Heart right ventricle (tissue), 16 donors: ENCODE data around the gene POP7. TPM values are rescaled to one million over a fixed set of nuclear protein-coding genes. Genes with fewer than 3 reads are reported as not detected.

Source experiments
- ATAC-seq, 8 donors: fragments of 200-7000 bp; cut with Tn5 transposase; one replicate each; pipeline ENCODE4 v1.9.1; 2020; ENCODE audit warnings: mild to moderate bottlenecking in 8 of 8, moderate library complexity in 8 of 8, moderate number of reproducible peaks in 1 of 8
- DNase-seq, 2 donors: peaks; one replicate each; pipeline ENCODE4 v3.0.0-alpha.2; 2020
- H3K27ac ChIP-seq, 10 donors: fragments of 200-600 bp; sonication (generic) in 2 of 10; one replicate each; pipeline versions ENCODE4 v1.5.0 to v1.8.0; 2020 to 2022; ENCODE audit warnings: mild to moderate bottlenecking in 3 of 10
- H3K27me3 ChIP-seq, 7 donors: fragments of 200-600 bp; one replicate each; pipeline ENCODE4 v1.8.0; 2021 to 2022; ENCODE audit warnings: mild to moderate bottlenecking in 2 of 7
- H3K36me3 ChIP-seq, 9 donors: fragments of 200-600 bp; sonication (generic) in 1 of 9; one replicate each; pipeline versions ENCODE4 v1.5.0 to v1.8.0; 2020 to 2022; ENCODE audit warnings: mild to moderate bottlenecking in 2 of 9
- H3K4me1 ChIP-seq, 9 donors: fragments of 200-600 bp; sonication (generic) in 1 of 9; one replicate each; pipeline versions ENCODE4 v1.5.0 to v1.8.0; 2020 to 2022; ENCODE audit warnings: mild to moderate bottlenecking in 4 of 9
- H3K4me3 ChIP-seq, 10 donors: fragments of 200-600 bp; sonication (generic) in 2 of 10; one replicate each; pipeline versions ENCODE4 v1.5.0 to v1.8.0; 2020 to 2022; ENCODE audit warnings: mild to moderate bottlenecking in 7 of 10, moderate library complexity in 2 of 10
- H3K9me3 ChIP-seq, 11 donors: fragments of 200-600 bp in 10 of 11; sonication (generic) in 2 of 11; one replicate each; pipeline versions ENCODE4 v1.5.0 to v1.8.0; 2013 to 2022; ENCODE audit warnings: mild to moderate bottlenecking in 2 of 11, control low read depth in 1 of 11, moderate library complexity in 1 of 11
- WGBS, 2 donors: extraction: QIAGEN DNeasy Blood & Tissue Kit; methylation state at CpG; one replicate each; pipeline ENCODE4 v1.1.7; 2013; ENCODE audit warnings: inconsistent platforms in 1 of 2; 5-methylcytosine and 5-hydroxymethylcytosine counted together
- intact Hi-C, 10 donors: fragments of 100-400 bp; cut with DNase I; formaldehyde crosslinking; loops; one replicate each; pipeline versions ENCODE4 v1.11.1 to v1.14.2; 2022
- polyA plus RNA-seq, 2 donors: library from polyadenylated mRNA; stranded (reverse); fragments of 200-250 nt; gene quantifications; one replicate each; pipeline ENCODE4 v1.2.3, GENCODE V29; 2013
- total RNA-seq, 10 donors: library from RNA; stranded (reverse); fragmentation: NEBNext Ultra II Directional in 3 of 10; extraction: Animal tissue kit (Norgen Biotek cat#: 25700) in 3 of 10; gene quantifications; one replicate each; pipeline versions ENCODE4 v1.2.1 to v1.2.4, GENCODE V29; 2021 to 2023
- TF ChIP-seq, protein P1 (sequence below), 9 donors: fragments of 200-600 bp; sonication (generic) in 2 of 9; IDR thresholded peaks; one replicate each; pipeline versions ENCODE4 v1.5.0 to v1.8.0; 2021 to 2022; ENCODE audit warnings: antibody characterized with exemption in 9 of 9, mild to moderate bottlenecking in 5 of 9, moderate library complexity in 1 of 9
- donor health status: Arrhythmogenic right ventricular cardiomyopathy.
- donor health status: ischemic (EF 13 %, LVEDD 7.1; RV severe dilation, severe dysfunction).
- donor health status: healthy with polysubstance abuse.
- donor health status: DM: no; HTN: yes; CAD: no.
- donor health status: DM: no; HTN: no; CAD: no.
- donor health status: ischemic (EF 25% LVEDD 6.9; RV normal size, moderate dysfunction).
- donor health status: ischemic (EF 25% LVEDD 5.7; RV mildly dilated, moderate dysfunction).
- donor health status: healthy.
- donor health status: DM: yes; HTN: yes; CAD: no.
- donor health status: Ischemic cardiomyopathy.
- donor health status: ischemic (EF 35%, LVEDD 5.7; RV mildly dilated, moderate dysfunction).
- donor health status: nonischemic (EF 11% LVEDD 7.7; RV severe dilation, severe dysfunction).
- donor health status: DM: yes; HTN: yes; CAD: no.
- donor health status: PGD.
- donor health status: ischemic (EF 29% LVEDD 5.4; RV normal size, mild dysfunction).
- donor health status: nonischemic (EF 23%, LVEDD 6.1; RV moderate dilation, normal function).

POP7 gene
- total and polyA plus RNA-seq, 12 donors = 23.2 to 71.5 (median 25.7) TPM

DNA sequence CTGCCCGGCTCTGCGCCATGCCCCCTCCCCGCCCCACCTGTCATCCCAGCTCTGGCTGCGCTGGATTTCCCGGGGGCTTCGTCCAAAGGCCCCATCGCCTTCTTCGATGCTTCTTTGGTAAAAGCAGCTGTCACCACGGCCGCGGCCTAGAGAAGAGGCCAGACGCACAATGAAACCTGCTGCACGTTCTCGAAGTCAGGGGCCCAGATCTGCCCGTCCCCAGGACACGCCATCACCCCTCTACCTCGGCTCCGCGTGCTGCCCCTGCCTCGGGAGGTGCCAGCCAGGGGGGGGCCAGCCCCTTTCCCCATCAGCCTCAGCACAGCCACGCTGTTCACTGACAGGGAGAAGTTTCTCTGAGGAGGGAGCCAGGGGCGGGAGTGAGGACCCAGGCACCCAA is 18.7 kb upstream of the POP7 start:
- H3K4me1 ChIP-seq = peaks cover 27 to 46% (median 39%) of the 10 kb centered on the region in 9 donors
- TF ChIP-seq, protein P1, sequence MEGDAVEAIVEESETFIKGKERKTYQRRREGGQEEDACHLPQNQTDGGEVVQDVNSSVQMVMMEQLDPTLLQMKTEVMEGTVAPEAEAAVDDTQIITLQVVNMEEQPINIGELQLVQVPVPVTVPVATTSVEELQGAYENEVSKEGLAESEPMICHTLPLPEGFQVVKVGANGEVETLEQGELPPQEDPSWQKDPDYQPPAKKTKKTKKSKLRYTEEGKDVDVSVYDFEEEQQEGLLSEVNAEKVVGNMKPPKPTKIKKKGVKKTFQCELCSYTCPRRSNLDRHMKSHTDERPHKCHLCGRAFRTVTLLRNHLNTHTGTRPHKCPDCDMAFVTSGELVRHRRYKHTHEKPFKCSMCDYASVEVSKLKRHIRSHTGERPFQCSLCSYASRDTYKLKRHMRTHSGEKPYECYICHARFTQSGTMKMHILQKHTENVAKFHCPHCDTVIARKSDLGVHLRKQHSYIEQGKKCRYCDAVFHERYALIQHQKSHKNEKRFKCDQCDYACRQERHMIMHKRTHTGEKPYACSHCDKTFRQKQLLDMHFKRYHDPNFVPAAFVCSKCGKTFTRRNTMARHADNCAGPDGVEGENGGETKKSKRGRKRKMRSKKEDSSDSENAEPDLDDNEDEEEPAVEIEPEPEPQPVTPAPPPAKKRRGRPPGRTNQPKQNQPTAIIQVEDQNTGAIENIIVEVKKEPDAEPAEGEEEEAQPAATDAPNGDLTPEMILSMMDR (IDR thresholded peaks at IDR 0.05) = no peak
- no peaks in the 10 kb centered on the region for H3K9me3 ChIP-seq
- no peak overlapping the region for H3K27ac ChIP-seq
- H3K36me3 ChIP-seq = peaks cover 7 to 79% (median 62%) of the 10 kb centered on the region in 9 donors
- 90% methylated on average over 22 of the region's 22 CpGs for WGBS, 2 donors
- ATAC-seq (no peak), DNase-seq (no peak)
- H3K27me3 ChIP-seq = no peaks in the 10 kb centered on the region
- intact Hi-C loops = loop anchor here in 5 of 10 donors (5.0 to 10.0 kb wide), 3 partner anchors 105 to 222 kb away; partner anchors contain the start of genes SPACDR (in 2 of the 5) and TSC22D4 (in 1 of the 5)
- H3K4me3 ChIP-seq = no peak overlapping the region

DNA sequence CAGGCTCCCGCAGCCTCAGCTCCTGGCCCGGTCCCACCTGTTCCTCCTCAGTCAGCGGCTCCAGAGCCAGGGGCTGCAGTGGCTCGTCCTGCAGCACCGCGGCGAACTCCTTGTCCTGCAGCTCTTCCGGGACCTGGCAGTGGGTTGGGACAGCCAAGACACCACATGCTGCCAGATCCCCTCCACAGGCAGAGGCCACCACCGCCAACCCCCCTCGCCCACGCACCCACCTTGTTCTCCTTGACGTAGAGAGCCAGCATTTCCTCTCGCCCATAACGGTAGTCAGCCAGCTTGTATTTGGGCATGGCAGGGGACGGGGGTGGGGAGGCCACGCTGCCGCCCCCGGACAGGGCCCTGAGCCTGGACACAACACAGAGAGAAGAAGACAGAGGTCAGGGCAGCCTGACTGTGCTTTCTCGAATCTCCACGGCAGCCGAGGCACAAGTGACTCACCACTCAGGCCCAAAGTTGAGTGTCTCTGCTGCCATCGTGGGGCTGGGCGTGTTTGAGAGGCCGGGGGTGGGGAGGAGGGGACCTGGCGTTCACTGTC is 18.1 kb upstream of the POP7 start:
- WGBS, 2 donors = 78 to 85% methylated on average over 25 of the region's 25 CpGs
- ATAC-seq (no peak), DNase-seq (no peak)
- H3K27me3 ChIP-seq = no peaks in the 10 kb centered on the region
- H3K36me3 ChIP-seq = peaks cover 7 to 74% (median 56%) of the 10 kb centered on the region in 9 donors
- intact Hi-C loops = loop anchor here in 5 of 10 donors (5.0 to 10.0 kb wide), 3 partner anchors 106 to 223 kb away; partner anchors contain the start of genes SPACDR (in 2 of the 5) and TSC22D4 (in 1 of the 5)
- peaks cover 32 to 52% (median 45%) of the 10 kb centered on the region in 9 donors for H3K4me1 ChIP-seq
- H3K27ac ChIP-seq = peak overlapping the region in 1 of 10 donors; percentile 23
- no peak overlapping the region for H3K4me3 ChIP-seq
- TF ChIP-seq, protein P1 (IDR thresholded peaks at IDR 0.05) = no peak
- no peaks in the 10 kb centered on the region for H3K9me3 ChIP-seq

DNA sequence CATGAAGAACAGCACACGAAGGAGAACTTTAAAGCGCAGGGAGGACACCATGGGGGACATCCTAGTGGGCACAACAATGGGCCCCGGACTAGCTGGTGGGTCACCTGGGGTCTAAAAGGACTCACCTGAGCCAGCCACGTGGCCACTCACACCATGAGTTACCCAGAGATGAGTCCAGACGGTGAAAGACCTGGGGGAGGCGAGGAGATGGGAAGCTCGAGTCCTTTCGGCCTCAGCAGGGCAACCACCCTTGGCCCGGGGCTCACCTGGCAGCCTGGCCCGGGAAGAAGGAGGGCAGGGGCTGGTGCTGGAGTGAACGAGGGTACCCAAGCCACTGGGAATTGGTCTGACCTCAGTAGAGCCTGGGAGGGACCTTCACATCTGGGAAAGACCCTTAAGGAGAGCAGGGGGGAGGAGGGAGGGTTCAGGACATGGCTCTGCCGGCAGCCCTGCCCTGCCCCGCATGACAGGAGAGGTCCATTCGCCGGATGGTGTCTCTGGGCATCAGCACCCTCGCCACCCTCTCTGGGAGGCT is 17.5 kb upstream of the POP7 start:
- no peaks in the 10 kb centered on the region for H3K9me3 ChIP-seq
- TF ChIP-seq, protein P1 (IDR thresholded peaks at IDR 0.05) = no peak
- ATAC-seq (no peak), DNase-seq (no peak)
- peaks cover 7 to 68% (median 50%) of the 10 kb centered on the region in 9 donors for H3K36me3 ChIP-seq
- H3K4me1 ChIP-seq = peaks cover 34 to 57% (median 49%) of the 10 kb centered on the region in 9 donors
- intact Hi-C loops = loop anchor here in 5 of 10 donors (5.0 to 10.0 kb wide), 3 partner anchors 106 to 224 kb away; partner anchors contain the start of genes SPACDR (in 2 of the 5) and TSC22D4 (in 1 of the 5)
- H3K27ac ChIP-seq = peak overlapping the region in 1 of 10 donors; percentile 23
- H3K27me3 ChIP-seq = no peaks in the 10 kb centered on the region
- H3K4me3 ChIP-seq = no peak overlapping the region
- WGBS, 2 donors = 76 to 84% methylated on average over 16 of the region's 16 CpGs

DNA sequence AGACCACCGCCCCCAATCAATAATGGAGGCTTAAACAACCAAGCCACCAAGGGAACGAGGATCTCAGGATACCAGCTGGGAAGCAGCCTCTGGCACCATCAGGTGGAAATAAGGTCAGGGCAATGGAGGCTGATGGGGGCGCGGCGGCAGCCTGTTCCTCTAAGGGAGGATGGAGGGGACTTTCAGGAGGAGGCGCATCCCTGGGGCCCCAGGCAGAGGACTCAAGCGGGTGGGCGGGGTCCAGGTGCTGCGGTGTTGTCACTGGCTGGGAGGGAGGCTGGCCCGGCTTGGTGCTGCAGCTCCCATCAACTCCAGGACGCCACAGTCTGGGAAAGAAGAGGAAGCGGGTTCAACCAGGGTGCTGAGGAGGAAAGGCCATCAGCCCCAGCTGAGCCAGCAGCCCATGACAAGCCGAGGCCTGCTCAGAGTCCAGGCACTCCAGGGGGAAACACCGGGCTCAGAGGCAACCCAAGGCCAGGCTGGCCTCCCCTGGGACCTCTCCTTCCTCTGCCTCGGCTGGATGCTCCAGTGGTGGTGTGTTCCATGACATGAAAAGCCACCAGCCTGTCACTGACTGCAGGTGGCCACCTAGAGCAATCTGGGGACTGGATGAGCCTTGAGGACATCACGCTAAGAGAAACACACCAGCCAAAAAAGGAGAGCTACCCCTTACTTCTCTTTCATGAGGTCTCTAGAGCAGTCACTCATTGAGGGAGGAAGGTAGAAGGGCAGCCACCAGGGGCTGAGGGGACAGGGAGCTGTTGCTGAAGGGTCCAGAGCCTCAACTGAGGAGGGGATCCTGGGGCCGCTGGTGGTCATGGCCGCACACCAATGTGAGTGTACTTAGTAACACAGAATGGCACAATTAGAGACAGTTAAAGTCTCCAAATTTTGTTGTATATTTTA is 16.4 kb upstream of the POP7 start:
- TF ChIP-seq, protein P1 (IDR thresholded peaks at IDR 0.05) = no peak
- 80 to 82% methylated on average over 18 of the region's 18 CpGs for WGBS, 2 donors
- intact Hi-C loops = loop anchor here (2.0 to 10.0 kb wide), 15 partner anchors 15 to 225 kb away; partner anchors contain the start of genes MOSPD3 (in 2 of the 10), PCOLCE (in 2 of the 10), SPACDR (in 2 of the 10) and TSC22D4 (in 2 of the 10)
- no peaks in the 10 kb centered on the region for H3K9me3 ChIP-seq
- H3K4me3 ChIP-seq = no peak overlapping the region
- DNase-seq (no peak), ATAC-seq (no peak)
- peaks cover 34 to 59% (median 49%) of the 10 kb centered on the region in 9 donors for H3K4me1 ChIP-seq
- H3K27me3 ChIP-seq = no peaks in the 10 kb centered on the region
- H3K36me3 ChIP-seq = peaks cover 7 to 57% (median 39%) of the 10 kb centered on the region in 9 donors
- H3K27ac ChIP-seq = no peak overlapping the region
